Astrocyte (in vitro differentiated cells and primary cell): ENCODE results near the gene RAPGEF2.

ENCODE experiments used
- EZH2 ChIP-seq: IDR thresholded peaks from 2 replicates; pipeline ENCODE4 v1.6.1; 2012; ENCODE audit warnings: mild to moderate bottlenecking, low read length, inconsistent platforms; ENCODE audit not compliant: insufficient read depth
- TF ChIP-seq, protein P1 (sequence below): IDR thresholded peaks from 2 replicates; pipeline ENCODE4 v1.5.1; 2011; ENCODE audit warnings: low read depth, mild to moderate bottlenecking, inconsistent platforms, low read length, moderate library complexity; ENCODE audit not compliant: insufficient read depth

DNA sequence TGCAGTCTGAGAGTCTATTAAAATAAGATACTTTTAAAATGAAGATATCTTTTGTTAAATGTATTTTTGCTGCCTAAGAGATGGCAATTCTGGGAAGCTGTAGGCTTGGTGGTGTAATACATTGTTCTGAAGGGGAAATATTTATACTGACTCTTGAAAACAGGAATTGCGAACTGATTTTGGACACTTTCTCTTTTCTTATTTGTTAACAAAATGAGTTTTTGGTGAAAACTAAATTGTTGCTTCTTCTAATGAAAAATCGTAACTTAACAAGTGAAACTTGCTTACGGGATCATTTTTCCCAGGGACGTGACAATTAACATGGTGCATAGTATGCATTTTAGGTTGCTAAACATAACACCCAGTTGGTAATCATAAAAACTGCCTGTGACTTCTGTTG is 71.0 kb downstream of the RAPGEF2 start:
- no peak for TF ChIP-seq EZH2
- TF ChIP-seq, protein P1, sequence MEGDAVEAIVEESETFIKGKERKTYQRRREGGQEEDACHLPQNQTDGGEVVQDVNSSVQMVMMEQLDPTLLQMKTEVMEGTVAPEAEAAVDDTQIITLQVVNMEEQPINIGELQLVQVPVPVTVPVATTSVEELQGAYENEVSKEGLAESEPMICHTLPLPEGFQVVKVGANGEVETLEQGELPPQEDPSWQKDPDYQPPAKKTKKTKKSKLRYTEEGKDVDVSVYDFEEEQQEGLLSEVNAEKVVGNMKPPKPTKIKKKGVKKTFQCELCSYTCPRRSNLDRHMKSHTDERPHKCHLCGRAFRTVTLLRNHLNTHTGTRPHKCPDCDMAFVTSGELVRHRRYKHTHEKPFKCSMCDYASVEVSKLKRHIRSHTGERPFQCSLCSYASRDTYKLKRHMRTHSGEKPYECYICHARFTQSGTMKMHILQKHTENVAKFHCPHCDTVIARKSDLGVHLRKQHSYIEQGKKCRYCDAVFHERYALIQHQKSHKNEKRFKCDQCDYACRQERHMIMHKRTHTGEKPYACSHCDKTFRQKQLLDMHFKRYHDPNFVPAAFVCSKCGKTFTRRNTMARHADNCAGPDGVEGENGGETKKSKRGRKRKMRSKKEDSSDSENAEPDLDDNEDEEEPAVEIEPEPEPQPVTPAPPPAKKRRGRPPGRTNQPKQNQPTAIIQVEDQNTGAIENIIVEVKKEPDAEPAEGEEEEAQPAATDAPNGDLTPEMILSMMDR = no peak
